HG03521 (cell line): ENCODE measurements around the gene TBX10.
"Not testable (repeated sequence)": the region's sequence is repeated elsewhere in the genome, so short reads cannot be mapped to it uniquely, and the experiment has no call there.

Experiments
- ATAC-seq: cut with Tn5 transposase; IDR thresholded peaks from one replicate; pipeline ENCODE4 v1.9.1; 2021; ENCODE audit warnings: mild to moderate bottlenecking, moderate library complexity; ENCODE audit not compliant: unreplicated experiment

Gene TBX10

GRCh38 chr11:67664696-67665540 lies 25.4 kb upstream of the TBX10 start:
- no peak for ATAC-seq

GRCh38 chr11:67664213-67664585 lies 24.6 kb upstream of the TBX10 start:
- no peak for ATAC-seq

GRCh38 chr11:67663532-67664212 lies 24.1 kb upstream of the TBX10 start:
- no peak for ATAC-seq

DNA sequence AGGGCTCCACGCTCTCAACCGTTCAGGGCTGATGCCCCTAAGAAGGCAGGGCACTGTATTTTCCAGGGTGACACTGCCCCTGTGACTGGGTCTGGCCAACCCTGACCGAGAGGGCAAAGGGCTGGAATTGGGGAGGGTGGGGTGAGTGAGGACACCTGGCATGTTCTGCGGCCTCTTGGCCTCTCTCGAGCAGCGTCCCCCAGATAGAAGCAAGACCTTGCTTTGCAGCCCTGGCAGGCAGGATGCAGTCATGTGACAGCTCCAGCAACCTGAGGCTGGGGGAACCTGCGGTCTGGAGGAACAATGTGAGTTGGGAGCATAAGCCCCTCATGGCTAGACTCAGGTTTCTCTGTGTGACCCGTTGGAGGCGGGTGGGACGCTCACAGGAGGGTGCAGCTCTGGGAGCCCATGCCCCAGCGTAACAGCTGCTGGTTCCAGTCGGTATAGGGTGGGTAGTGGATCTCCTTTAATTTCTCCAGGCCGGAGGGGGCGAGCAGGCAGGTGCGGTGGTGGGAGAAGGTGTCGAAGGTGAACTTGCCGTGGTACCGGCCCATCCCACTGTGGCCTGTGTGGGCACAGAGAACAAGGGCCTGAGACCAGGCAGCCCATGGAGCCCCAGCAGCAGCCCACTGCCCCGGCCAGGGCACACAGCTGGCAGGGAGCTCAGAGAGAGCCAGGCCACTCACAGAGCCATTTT lies 23.4 kb upstream of the TBX10 start:
- no peak for ATAC-seq

- ATAC-seq, result no peak
Measured at GRCh38 chr11:67662142-67662834, 22.7 kb upstream of the TBX10 start.

DNA sequence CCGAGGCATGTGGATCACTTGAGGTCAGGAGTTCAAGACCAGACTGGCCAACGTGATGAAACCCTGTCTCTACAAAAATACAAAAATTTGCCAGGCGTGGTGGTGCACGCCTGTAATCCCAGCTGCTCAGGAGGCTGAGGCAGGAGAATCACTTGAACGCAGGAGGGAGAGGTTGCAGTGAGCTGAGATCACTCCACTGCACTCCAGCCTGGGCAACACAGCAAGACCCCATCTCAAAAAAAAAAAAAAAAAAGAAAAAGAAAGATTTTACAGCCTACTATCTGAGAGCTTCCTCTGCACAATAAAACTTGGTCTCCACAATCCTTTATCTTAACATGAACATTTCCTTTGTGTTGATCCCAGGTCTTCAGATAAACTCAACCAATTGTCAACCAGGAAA lies 21.2 kb upstream of the TBX10 start:
- not testable (repeated sequence) for ATAC-seq

GRCh38 chr11:67659651-67660165 lies 20.1 kb upstream of the TBX10 start:
- ATAC-seq, result not testable (repeated sequence)

DNA sequence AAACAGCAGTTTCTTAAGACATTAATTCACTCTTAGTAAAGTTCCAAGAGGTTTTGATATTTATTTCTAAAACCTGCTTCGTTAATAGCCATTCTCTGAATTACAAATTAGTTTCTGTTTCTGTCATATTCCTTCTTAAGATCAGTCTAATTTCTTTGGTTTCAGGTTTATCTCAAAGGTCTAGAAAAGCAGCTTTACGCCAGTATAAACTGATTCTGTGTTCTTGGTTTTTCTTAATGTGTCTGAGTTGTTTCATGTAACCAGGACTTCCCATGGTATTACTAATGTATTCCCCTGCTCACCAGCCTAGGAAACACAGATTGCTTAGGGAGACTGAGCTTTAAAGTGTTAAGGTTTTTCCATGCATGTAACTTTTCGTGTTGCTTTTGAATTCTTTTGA lies 17.7 kb upstream of the TBX10 start:
- ATAC-seq, result no peak

- ATAC-seq, result no peak
Measured at GRCh38 chr11:67656278-67656922, 16.8 kb upstream of the TBX10 start.

DNA sequence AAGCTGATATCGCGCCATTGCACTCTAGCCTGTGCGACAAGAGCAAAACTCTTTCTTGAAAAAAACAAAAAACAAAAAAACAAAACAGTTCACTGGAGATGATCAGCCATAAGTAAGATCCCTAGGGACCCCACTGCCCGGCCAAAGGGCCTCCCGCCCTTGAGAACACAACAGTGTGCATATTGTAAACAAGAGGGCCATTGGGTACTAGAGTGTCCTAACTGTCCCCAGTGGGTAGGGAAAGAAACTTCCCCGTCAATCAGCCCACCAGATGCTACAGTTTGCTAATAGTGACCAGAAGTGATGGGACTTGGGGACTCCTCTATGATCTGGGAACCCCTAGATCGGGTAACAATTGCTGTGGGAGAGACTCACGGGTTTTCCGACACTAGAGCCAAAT lies 14.7 kb upstream of the TBX10 start:
- no peak for ATAC-seq

DNA sequence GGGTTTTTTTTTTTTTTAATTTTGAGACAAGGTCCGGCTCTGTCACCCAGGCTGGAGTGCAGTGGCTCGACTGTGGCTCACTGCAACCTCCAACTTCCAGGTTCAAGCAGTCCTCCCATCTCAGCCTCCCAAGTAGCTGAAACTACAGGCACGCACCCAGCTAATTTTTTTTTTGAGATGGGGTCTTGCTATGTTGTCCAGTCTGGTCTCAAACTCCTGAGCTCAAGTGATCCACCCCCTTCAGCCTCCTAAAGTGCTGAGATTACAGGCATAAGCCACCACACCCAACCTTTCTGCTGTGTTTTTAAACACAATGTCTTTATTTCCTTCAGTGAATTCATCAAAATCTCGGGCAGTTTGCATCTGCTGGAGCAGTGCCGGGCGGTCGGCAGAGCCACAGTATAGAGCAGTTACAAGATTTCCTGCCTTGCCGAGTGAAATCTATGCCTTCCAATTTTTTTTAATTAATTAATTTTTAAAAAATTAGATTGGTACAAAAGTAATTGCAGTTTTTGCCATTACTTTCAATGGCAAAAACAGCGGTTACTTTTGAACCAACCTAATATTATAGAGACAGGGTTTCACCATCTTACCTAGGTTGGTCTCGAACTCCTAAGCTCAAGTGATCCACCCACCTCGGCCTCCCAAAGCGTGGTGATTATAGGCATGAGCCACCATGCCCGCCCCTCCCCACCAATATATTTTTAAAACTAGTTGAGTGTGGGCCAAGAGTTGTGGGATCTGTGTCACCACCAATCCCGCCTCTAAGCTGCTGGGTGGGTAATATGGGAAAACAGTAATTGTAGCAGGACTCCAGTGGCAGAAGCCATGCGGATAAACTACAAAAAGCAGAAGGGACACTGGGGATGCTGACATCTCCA lies 13.6 kb upstream of the TBX10 start:
- no peak for ATAC-seq

GRCh38 chr11:67651976-67652781 lies 12.6 kb upstream of the TBX10 start:
- no peak for ATAC-seq

- ATAC-seq, result no peak
Measured at GRCh38 chr11:67649634-67650510, 10.3 kb upstream of the TBX10 start.

DNA sequence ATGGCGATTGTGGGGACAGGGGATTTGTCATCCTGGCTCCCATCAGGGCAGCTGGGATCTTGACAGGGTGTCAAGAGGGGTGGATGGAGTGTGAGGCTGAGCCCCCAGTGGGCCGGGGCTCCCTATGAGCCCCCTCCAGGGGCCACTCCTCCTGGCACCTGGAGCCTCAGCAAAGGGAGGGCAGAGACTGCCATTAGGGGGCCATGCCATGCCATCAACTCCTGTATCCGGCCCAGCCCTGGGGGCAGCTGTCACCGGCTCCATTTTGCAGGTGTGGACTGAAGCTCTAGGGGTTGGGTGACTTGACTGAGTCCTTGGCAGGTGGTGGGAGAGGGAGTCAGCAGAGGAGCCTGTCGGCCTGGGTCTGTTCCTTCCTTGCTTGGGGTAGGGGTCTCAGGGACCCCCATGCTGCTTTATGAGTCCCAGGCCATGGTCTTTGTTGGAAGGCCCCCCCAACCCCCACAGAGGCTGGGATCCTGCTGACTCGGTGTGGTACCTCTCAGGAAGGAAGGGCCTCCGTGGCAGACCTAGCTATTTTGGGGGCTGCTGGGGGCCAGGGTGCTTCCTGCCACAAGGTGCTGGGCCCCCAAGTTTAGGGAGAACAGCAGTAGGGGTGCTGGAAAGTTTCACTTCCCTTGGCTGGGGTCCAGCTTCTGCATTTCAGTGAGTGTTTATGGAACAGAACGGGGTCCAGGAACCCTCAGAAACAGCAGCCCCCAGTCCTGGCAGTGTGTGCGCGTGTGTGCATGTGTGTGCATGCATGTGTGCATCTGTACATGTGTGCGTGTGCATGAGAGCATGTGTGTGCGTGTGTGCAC lies 9.4 kb upstream of the TBX10 start:
- no peak for ATAC-seq

DNA sequence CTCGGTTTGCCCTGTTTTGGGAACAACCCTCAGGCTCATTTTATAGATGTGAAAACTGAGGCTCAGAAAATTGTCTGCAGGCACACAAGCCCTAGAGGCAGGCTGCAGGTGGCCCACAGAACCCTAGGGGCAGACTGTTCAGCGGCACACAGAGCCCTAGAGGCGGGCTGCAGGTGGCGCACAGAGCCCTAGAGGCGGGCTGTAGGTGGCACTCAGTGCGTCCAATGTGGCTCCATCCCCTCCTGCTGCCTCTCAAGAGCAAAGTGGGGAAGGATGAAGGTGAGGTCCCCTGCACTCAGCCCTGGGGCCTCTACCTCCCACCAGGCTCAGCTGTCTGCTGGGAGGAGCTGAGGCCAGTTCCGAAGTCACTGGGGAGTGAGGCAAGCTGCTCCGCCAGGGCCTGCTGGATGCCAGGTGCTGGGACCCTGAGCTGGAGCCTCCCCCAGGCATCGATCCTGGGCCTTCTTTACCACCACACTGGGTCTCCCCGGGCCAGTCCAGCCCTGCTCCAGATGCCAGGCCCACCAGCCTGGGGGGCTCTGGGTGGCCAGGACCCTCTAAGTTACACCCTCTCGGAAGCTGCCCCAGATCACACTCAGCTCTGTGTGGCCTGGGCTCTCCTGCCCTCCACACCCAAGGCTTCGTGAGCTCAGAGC lies 8.7 kb upstream of the TBX10 start:
- no peak for ATAC-seq

DNA sequence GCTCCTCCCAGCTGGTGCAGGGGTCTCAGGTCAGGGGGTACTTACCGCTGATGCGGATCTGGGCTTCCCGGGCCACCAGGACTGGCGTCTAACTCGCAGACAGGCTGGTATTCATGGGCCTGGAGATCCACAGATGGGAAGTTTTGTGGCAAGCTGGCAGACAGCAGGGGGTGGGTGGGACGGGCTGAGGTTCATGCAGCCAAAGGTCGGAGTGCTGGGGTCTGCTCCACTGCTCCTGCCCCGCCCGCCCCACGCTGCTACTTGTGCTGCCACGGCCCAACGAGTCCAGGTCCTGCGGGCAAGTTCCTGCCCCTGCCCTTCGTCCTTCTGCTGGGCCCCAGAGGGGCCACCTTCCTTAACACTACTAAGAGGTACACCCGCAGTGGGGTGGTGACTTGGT lies 7.9 kb upstream of the TBX10 start:
- no peak for ATAC-seq
